ENCODE data around the gene ADAMTS10.
"Not testable (repeated sequence)": the region's sequence is repeated elsewhere in the genome, so short reads cannot be mapped to it uniquely, and the experiment has no call there.

ADAMTS10 gene

GRCh38 chr19:8595651-8596050, 14.9 kb downstream of the ADAMTS10 start:
- DNase-seq (ENCODE audit: low spot score) (no peak), FAIRE-seq (no peak)

GRCh38 chr19:8593931-8594330, 16.6 kb downstream of the ADAMTS10 start:
- no peak for FAIRE-seq
- no peak for DNase-seq (ENCODE audit: low spot score)

GRCh38 chr19:8592231-8593009, 18.1 kb downstream of the ADAMTS10 start:
- FAIRE-seq, result peak; percentile 94

GRCh38 chr19:8589177-8589714, 21.3 kb downstream of the ADAMTS10 start:
- DNase-seq (ENCODE audit: low spot score) (no peak), FAIRE-seq (no peak)

More at GRCh38 chr19:8592231-8593009, 18.1 kb downstream of the ADAMTS10 start:
- DNase-seq (ENCODE audit: low spot score), result peak; percentile 57

- FAIRE-seq, result no peak
- DNase-seq (ENCODE audit: low spot score), result no peak
Observed at GRCh38 chr19:8585894-8586750, 24.4 kb downstream of the ADAMTS10 start.

GRCh38 chr19:8584965-8585893, 25.3 kb downstream of the ADAMTS10 start:
- no peak for DNase-seq (ENCODE audit: low spot score)
- FAIRE-seq, result no peak

- FAIRE-seq (peak; percentile 73), DNase-seq (ENCODE audit: low spot score) (peak; percentile 63)
Observed at GRCh38 chr19:8580710-8581281, 29.7 kb downstream of the ADAMTS10 start.

GRCh38 chr19:8578642-8579265, 31.8 kb downstream of the ADAMTS10 start:
- DNase-seq (ENCODE audit: low spot score) (peak; percentile 57), FAIRE-seq (no peak)

GRCh38 chr19:8577741-8578140, 32.8 kb downstream of the ADAMTS10 start:
- FAIRE-seq, result no peak
- no peak for DNase-seq (ENCODE audit: low spot score)

- DNase-seq (ENCODE audit: low spot score) (no peak), FAIRE-seq (no peak)
Observed at GRCh38 chr19:8577247-8577646, 33.3 kb downstream of the ADAMTS10 start, which contains the start of gene MYO1F. TSS of gene MYO1F (minus strand) at chr19:8577442. CDS start at chr19:8577309, 133 bp downstream.

- FAIRE-seq, result no peak
- DNase-seq (ENCODE audit: low spot score), result no peak
Observed at GRCh38 chr19:8576273-8576993, 34.1 kb downstream of the ADAMTS10 start.

- DNase-seq (ENCODE audit: low spot score) (peak; percentile 57), FAIRE-seq (no peak)
Observed at GRCh38 chr19:8575467-8575997, 35.0 kb downstream of the ADAMTS10 start.

- not testable (repeated sequence) for FAIRE-seq
Observed at GRCh38 chr19:8574619-8574922, 35.9 kb downstream of the ADAMTS10 start.

GRCh38 chr19:8573316-8573715, 37.2 kb downstream of the ADAMTS10 start:
- FAIRE-seq, result no peak

More at GRCh38 chr19:8574619-8574922, 35.9 kb downstream of the ADAMTS10 start:
- not testable (repeated sequence) for DNase-seq (ENCODE audit: low spot score)

GRCh38 chr19:8571006-8571411, 39.5 kb downstream of the ADAMTS10 start:
- FAIRE-seq (no peak), DNase-seq (ENCODE audit: low spot score) (peak; percentile 33)

More at GRCh38 chr19:8573316-8573715, 37.2 kb downstream of the ADAMTS10 start:
- DNase-seq (ENCODE audit: low spot score), result no peak

- DNase-seq (ENCODE audit: low spot score), result peak; percentile 80
- FAIRE-seq, result no peak
Observed at GRCh38 chr19:8569066-8569771, 41.3 kb downstream of the ADAMTS10 start.

- DNase-seq (ENCODE audit: low spot score) (no peak), FAIRE-seq (no peak)
Observed at GRCh38 chr19:8567522-8568172, 42.9 kb downstream of the ADAMTS10 start.

- FAIRE-seq (no peak), DNase-seq (ENCODE audit: low spot score) (no peak)
Observed at GRCh38 chr19:8566855-8567254, 43.7 kb downstream of the ADAMTS10 start.
